Endodermal cell (in vitro differentiated cells): Measurements from ENCODE around the gene DHX9. TPM values are rescaled to one million over a fixed set of nuclear protein-coding genes. Genes with fewer than 3 reads are reported as not detected.

Experiments used
- DNase-seq: peaks from one replicate; pipeline ENCODE4 v3.0.0-alpha.2; 2017
- H3K27ac ChIP-seq: 2 replicates; pipeline ENCODE4 v1.5.1; 2013; ENCODE audit warnings: mild to moderate bottlenecking, low read depth, low read length, moderate library complexity
- H3K27me3 ChIP-seq: 2 replicates; pipeline ENCODE4 v1.6.1; 2013; ENCODE audit warnings: mild to moderate bottlenecking, low read length, moderate library complexity; ENCODE audit not compliant: insufficient read depth, control insufficient read depth, poor library complexity, severe bottlenecking
- H3K36me3 ChIP-seq: 2 replicates; pipeline ENCODE4 v1.7.0; 2013; ENCODE audit warnings: mild to moderate bottlenecking, low read length, moderate library complexity; ENCODE audit not compliant: control insufficient read depth, insufficient read depth
- H3K4me1 ChIP-seq: one replicate; pipeline ENCODE4 v1.7.0; 2013; ENCODE audit warnings: low read length; ENCODE audit not compliant: control insufficient read depth, insufficient read depth
- H3K4me3 ChIP-seq: 2 replicates; pipeline ENCODE4 v1.5.1; 2013; ENCODE audit warnings: mild to moderate bottlenecking, low read length, moderate library complexity
- H3K9ac ChIP-seq: 2 replicates; pipeline ENCODE4 v1.6.1; 2013; ENCODE audit warnings: mild to moderate bottlenecking, low read length, moderate library complexity; ENCODE audit not compliant: poor library complexity, severe bottlenecking; ENCODE audit errors: extremely low read depth
- H3K9me3 ChIP-seq: 2 replicates; pipeline ENCODE4 v1.6.1; 2013; ENCODE audit warnings: mild to moderate bottlenecking, low read length, moderate library complexity; ENCODE audit not compliant: control insufficient read depth
- H3K27ac Mint-ChIP-seq: 2 replicates; pipeline ENCODE4 v1.8.0; 2020; ENCODE audit warnings: mixed read lengths
- H3K27me3 Mint-ChIP-seq: 2 replicates; pipeline ENCODE4 v1.8.0; 2021; ENCODE audit warnings: mild to moderate bottlenecking, mixed read lengths; ENCODE audit not compliant: insufficient read depth
- H3K36me3 Mint-ChIP-seq: 2 replicates; pipeline ENCODE4 v1.8.0; 2020; ENCODE audit warnings: low read depth, mixed read lengths
- H3K4me1 Mint-ChIP-seq: 2 replicates; pipeline ENCODE4 v1.8.0; 2020; ENCODE audit warnings: mixed read lengths
- H3K4me3 Mint-ChIP-seq: 2 replicates; pipeline ENCODE4 v1.8.0; 2020; ENCODE audit warnings: mild to moderate bottlenecking, moderate library complexity, mixed read lengths
- H3K9me3 Mint-ChIP-seq: 2 replicates; pipeline ENCODE4 v1.8.0; 2020; ENCODE audit warnings: mild to moderate bottlenecking, mixed read lengths
- CTCF ChIP-seq: fragments of 200-600 bp; sonication (generic); conservative IDR thresholded peaks from 2 replicates; pipeline ENCODE4 v1.5.0; 2021; ENCODE audit warnings: antibody characterized with exemption, mild to moderate bottlenecking
- WGBS, 2 experiments: methylation state at CpG; one replicate each; pipeline versions ENCODE4 v1.1.5 to v1.1.7; 2013; ENCODE audit warnings: missing lambda C conversion rate in 2 of 2, mixed read lengths in 1 of 2; ENCODE audit not compliant: insufficient coverage in 1 of 2, insufficient read length in 1 of 2; 5-methylcytosine and 5-hydroxymethylcytosine counted together
- total RNA-seq, 2 donors: library from RNA; stranded (reverse); fragmentation: NEBNext Ultra II Directional in 1 of 2; extraction: Animal tissue kit (Norgen Biotek cat#: 25700) in 1 of 2; gene quantifications; 2 replicates in 1 of 2; 3 replicates in 1 of 2; pipeline ENCODE4 v1.2.1, GENCODE V29; 2021

Gene DHX9
- total RNA-seq, 2 donors from 2014 or later, result 264 to 278 TPM

- Mint-ChIP-seq H3K27me3 (no peaks in the 10 kb centered on the region), H3K9me3 (no peaks in the 10 kb centered on the region), H3K27ac (no peak overlapping the region), H3K4me3 (no peak overlapping the region), H3K4me1 (peaks cover 3% of the 10 kb centered on the region), H3K36me3 (peaks cover 61% of the 10 kb centered on the region)
- peaks cover 71% of the 10 kb centered on the region for H3K36me3 ChIP-seq
- H3K27me3 ChIP-seq, result no peaks in the 10 kb centered on the region
- DNase-seq, result no peak
- no peak overlapping the region for H3K27ac ChIP-seq
- no peak overlapping the region for H3K9ac ChIP-seq
- H3K9me3 ChIP-seq, result peaks cover 3% of the 10 kb centered on the region
- no peaks in the 10 kb centered on the region for H3K4me1 ChIP-seq
- 97% methylated on average over 11 of the region's 11 CpGs; no CpG with 5 or more reads in 1 of the 2 experiments for WGBS, 2 experiments
- H3K4me3 ChIP-seq, result no peak overlapping the region
- TF ChIP-seq CTCF, result no peak
Measured at GRCh38 chr1:182886985-182887384, 47.8 kb downstream of the DHX9 start.

DNA sequence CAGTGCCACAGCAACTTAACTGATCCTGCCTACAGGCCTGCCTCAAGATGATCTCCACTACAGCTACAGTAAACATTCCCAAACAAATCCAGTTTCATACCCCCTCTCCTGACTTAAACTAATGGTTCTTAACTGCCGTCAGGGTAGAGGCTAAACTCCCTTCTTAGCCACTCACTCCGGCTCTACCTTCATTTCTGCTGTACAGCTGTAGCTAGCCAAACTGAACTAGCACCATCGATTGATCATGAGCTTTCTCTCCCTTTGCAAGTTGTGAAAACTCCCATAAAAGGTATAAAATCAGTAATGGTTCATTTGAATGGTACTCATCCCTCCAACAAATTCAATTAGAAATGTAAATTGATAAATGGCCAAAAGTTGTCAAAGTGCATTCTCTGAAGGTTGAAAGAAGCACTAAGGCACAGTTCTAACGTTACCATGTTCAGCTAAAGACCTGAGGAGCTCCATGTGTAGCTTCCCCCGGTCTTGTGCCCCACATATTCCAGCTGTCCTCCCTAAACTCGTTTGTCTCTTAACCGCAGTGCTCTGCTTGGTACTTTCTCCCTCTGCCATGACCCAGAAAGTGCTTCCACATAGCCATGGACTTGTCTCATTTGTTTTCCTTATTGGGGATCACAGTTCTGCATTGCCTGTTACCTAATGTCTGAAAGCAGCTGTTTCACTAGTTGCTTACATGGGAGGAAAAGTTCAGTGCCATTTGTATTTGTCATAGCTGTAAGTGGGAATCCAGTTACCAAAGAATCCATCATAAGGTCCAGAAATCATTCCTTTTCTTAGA is 49.8 kb downstream of the DHX9 start:
- Histone ChIP-seq H3K4me1 (no peaks in the 10 kb centered on the region), H3K4me3 (no peak overlapping the region), H3K27me3 (no peaks in the 10 kb centered on the region), H3K27ac (peak overlapping the region; percentile 47), H3K9ac (no peak overlapping the region), H3K36me3 (peaks cover 52% of the 10 kb centered on the region), H3K9me3 (no peaks in the 10 kb centered on the region)
- H3K27ac Mint-ChIP-seq, result no peak overlapping the region
- peaks cover 3% of the 10 kb centered on the region for H3K4me1 Mint-ChIP-seq
- H3K36me3 Mint-ChIP-seq, result peaks cover 43% of the 10 kb centered on the region
- no peaks in the 10 kb centered on the region for H3K9me3 Mint-ChIP-seq
- 80 to 91% methylated on average over 6 to 7 of the region's 7 CpGs for WGBS, 2 experiments
- H3K4me3 Mint-ChIP-seq, result no peak overlapping the region
- peak; percentile 47 for DNase-seq
- TF ChIP-seq CTCF, result no peak
- H3K27me3 Mint-ChIP-seq, result no peaks in the 10 kb centered on the region

DNA sequence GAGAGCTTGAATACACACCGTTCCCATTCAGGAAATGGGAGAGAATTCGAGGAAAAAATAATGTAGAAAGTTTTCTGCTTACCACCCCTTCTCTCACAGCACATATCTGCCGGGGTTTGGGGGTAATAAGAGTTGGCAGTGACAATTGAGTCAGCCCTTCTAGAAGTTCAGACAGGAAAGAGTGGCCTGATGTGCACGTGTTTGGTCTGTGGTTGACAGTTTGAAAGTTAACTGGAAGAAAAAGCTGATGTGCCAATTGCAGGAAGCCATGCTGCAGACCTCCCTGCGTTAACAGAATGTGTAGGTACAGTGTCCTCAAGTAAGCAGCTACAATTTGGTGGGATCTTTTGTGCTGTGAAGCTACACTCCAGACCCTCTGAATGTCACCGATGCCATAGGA is 50.9 kb downstream of the DHX9 start:
- Mint-ChIP-seq H3K36me3 (peaks cover 35% of the 10 kb centered on the region), H3K4me1 (peaks cover 3% of the 10 kb centered on the region), H3K4me3 (no peak overlapping the region), H3K27ac (no peak overlapping the region), H3K9me3 (peaks cover 7% of the 10 kb centered on the region), H3K27me3 (no peaks in the 10 kb centered on the region)
- WGBS, 2 experiments, result 87 to 89% methylated on average over 3 to 6 of the region's 6 CpGs
- no peak for TF ChIP-seq CTCF
- DNase-seq, result peak; percentile 49
- no peaks in the 10 kb centered on the region for H3K9me3 ChIP-seq
- no peaks in the 10 kb centered on the region for H3K27me3 ChIP-seq
- H3K4me3 ChIP-seq, result no peak overlapping the region
- no peaks in the 10 kb centered on the region for H3K4me1 ChIP-seq
- H3K9ac ChIP-seq, result no peak overlapping the region
- H3K27ac ChIP-seq, result peak overlapping the region; percentile 12
- H3K36me3 ChIP-seq, result peaks cover 42% of the 10 kb centered on the region
